K562 treated with DMSO at 1 percent for 24 hours (cell line): ENCODE results near the gene HJV. TPM values are rescaled to one million over a fixed set of nuclear protein-coding genes. Genes with fewer than 3 reads are reported as not detected.

Source experiments
- total RNA-seq: library from RNA; unstranded; fragments of 300-600 nt; gene quantifications from 2 replicates; pipeline ENCODE4 v1.2.3, GENCODE V29; 2022; ENCODE audit warnings: low read depth; ENCODE audit not compliant: insufficient read depth

Gene HJV
- 2.8 and 5.0 TPM in 2 replicates for total RNA-seq

GRCh38 chr1:146021622-146022402 is at the start of gene HJV:
HJV (minus strand) TSS chr1:146021735; CDS start chr1:146020231, 1,504 bp downstream.

GRCh38 chr1:145996433-145997015 is 25.0 kb downstream of the HJV start, which contains the start of gene TXNIP:
TXNIP (minus strand) TSS chr1:145996579; CDS start chr1:145996266, 313 bp downstream.

Other genes with a start within 250 kb of the HJV start
- gene RNF115, start 197.6 kb downstream of the HJV start, total RNA-seq: 6.0 and 6.1 TPM in 2 replicates
- gene POLR3C, start 197.5 kb downstream of the HJV start, total RNA-seq: 45.7 and 47.6 TPM in 2 replicates
- gene NUDT17, start 176.1 kb downstream of the HJV start, total RNA-seq: 9.2 and 10.1 TPM in 2 replicates
- gene PIAS3, start 162.7 kb downstream of the HJV start, total RNA-seq: 21.1 and 28.0 TPM in 2 replicates
- 0.29 and 0.47 TPM in 2 replicates for gene ANKRD35, start 135.9 kb downstream of the HJV start, total RNA-seq
- gene ITGA10, start 111.7 kb downstream of the HJV start, total RNA-seq: 0.21 and 0.41 TPM in 2 replicates
- gene PEX11B, start 103.0 kb downstream of the HJV start, total RNA-seq: 26.7 TPM in 2 replicates
- 153 and 166 TPM in 2 replicates for gene RBM8A, start 94.3 kb downstream of the HJV start, total RNA-seq
- gene LIX1L, start 63.7 kb downstream of the HJV start, total RNA-seq: 12.5 and 15.0 TPM in 2 replicates
- 2.9 and 3.0 TPM in 2 replicates for gene ANKRD34A, start 57.2 kb downstream of the HJV start, total RNA-seq
- gene POLR3GL, start 57.0 kb downstream of the HJV start, total RNA-seq: 67.0 and 71.8 TPM in 2 replicates
- 358 and 397 TPM in 2 replicates for gene TXNIP, start 25.2 kb downstream of the HJV start, total RNA-seq
- gene NBPF10, start 123.1 kb upstream of the HJV start, total RNA-seq: 0.83 and 0.89 TPM in 2 replicates
- gene NOTCH2NLA, start 207.3 kb upstream of the HJV start, total RNA-seq: 18.4 and 19.9 TPM in 2 replicates